Tibial nerve (tissue), 4 donors: ENCODE data around the gene HNRNPF. TPM values are rescaled to one million over a fixed set of nuclear protein-coding genes. Genes with fewer than 3 reads are reported as not detected.
"Not testable (repeated sequence)": the region's sequence is repeated elsewhere in the genome, so short reads cannot be mapped to it uniquely, and the experiment has no call there.

ENCODE experiments used
- DNase-seq, 2 donors: peaks; one replicate each; pipeline ENCODE4 v3.0.0-alpha.2; 2019; ENCODE audit warnings: low spot score in 2 of 2
- H3K27ac ChIP-seq, 4 donors: fragments of 200-600 bp; sonication (generic) in 3 of 4; one replicate each; pipeline ENCODE4 v1.5.1; 2017 to 2019; ENCODE audit warnings: mild to moderate bottlenecking in 1 of 4
- H3K27me3 ChIP-seq, 2 donors: fragments of 200-600 bp; sonication (generic) in 1 of 2; one replicate each; pipeline versions ENCODE4 v1.5.1 to v1.6.0; 2017 to 2019
- H3K36me3 ChIP-seq, 3 donors: fragments of 200-600 bp; sonication (generic); one replicate each; pipeline ENCODE4 v1.5.1; 2018 to 2019
- H3K4me1 ChIP-seq, 4 donors: fragments of 200-600 bp; sonication (generic) in 3 of 4; one replicate each; pipeline ENCODE4 v1.5.1; 2017 to 2019
- H3K4me3 ChIP-seq, 4 donors: fragments of 200-600 bp; sonication (generic) in 3 of 4; one replicate each; pipeline ENCODE4 v1.5.1; 2017 to 2019; ENCODE audit warnings: mild to moderate bottlenecking in 1 of 4, moderate library complexity in 1 of 4
- H3K9me3 ChIP-seq, 4 donors: fragments of 200-600 bp; sonication (generic) in 3 of 4; one replicate each; pipeline ENCODE4 v1.5.1; 2017 to 2019
- EP300 ChIP-seq, 2 donors: sonication (generic); formaldehyde crosslinking; IDR thresholded peaks; one replicate each; pipeline ENCODE4 v1.6.1; 2017; ENCODE audit warnings: antibody characterized with exemption in 2 of 2, mild to moderate bottlenecking in 1 of 2
- POLR2A ChIP-seq, 2 donors: fragments of 450-650 bp; IDR thresholded peaks; one replicate each; pipeline ENCODE4 v1.6.1; 2017; ENCODE audit warnings: antibody characterized with exemption in 2 of 2, mild to moderate bottlenecking in 2 of 2, moderate library complexity in 2 of 2
- WGBS, 2 donors: methylation state at CpG; one replicate each; pipeline ENCODE4 v1.1.5; 2018; 5-methylcytosine and 5-hydroxymethylcytosine counted together
- total RNA-seq, 4 donors: library from RNA; depleted of rRNA; stranded (reverse); fragments of >200 nt; gene quantifications; one replicate each; pipeline ENCODE4 v1.1.0, GENCODE V29; 2016
- TF ChIP-seq, protein P1 (sequence below), 5 experiments: fragments of 200-600 bp in 3 of 5; fragments of 450-650 bp in 2 of 5; sonication (generic) in 3 of 5; IDR thresholded peaks; one replicate each; pipeline ENCODE4 v1.5.1; 2016 to 2019; ENCODE audit warnings: antibody characterized with exemption in 5 of 5, mild to moderate bottlenecking in 3 of 5, moderate library complexity in 2 of 5

Gene HNRNPF
- total RNA-seq, 4 donors from 2014 or later: 112 to 136 (median 134) TPM

DNA sequence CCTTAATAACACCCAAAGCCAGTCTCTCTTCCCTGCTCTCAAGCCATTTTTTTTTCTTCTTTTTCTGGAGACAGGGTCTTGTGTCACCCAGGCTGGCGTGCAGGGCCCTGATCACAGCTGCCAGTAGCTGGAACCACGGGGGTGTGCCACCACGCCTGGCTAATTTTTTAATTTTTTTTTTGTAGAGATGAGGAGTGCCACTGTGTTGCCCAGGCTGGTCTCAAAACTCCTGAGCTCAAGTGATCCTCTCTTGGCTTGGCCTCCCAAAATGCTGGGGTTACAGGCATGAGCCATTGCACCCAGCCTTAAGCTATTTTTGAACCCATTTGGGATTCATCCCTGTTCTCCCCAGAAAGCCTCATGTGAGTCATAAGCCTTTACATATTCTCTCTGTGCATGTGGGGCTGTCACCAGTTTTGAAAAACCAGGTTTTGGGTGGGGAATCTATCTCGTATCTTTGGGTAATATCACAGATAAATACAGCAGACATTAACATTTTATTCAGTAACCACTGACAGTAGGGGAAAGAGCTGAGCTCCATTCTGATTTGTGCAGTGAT, 43.4 kb upstream of the HNRNPF start:
- Histone ChIP-seq H3K4me1 (peaks cover 0 to 20% (median 11%) of the 10 kb centered on the region in 4 donors), H3K9me3 (no peaks in the 10 kb centered on the region), H3K4me3 (no peak overlapping the region), H3K36me3 (no peaks in the 10 kb centered on the region), H3K27me3 (no peaks in the 10 kb centered on the region), H3K27ac (peak overlapping the region in 1 of 4 donors; percentile 29)
- TF ChIP-seq POLR2A (IDR thresholded peaks at IDR 0.05): no peak
- no peak for TF ChIP-seq EP300 (IDR thresholded peaks at IDR 0.05)
- TF ChIP-seq, protein P1, sequence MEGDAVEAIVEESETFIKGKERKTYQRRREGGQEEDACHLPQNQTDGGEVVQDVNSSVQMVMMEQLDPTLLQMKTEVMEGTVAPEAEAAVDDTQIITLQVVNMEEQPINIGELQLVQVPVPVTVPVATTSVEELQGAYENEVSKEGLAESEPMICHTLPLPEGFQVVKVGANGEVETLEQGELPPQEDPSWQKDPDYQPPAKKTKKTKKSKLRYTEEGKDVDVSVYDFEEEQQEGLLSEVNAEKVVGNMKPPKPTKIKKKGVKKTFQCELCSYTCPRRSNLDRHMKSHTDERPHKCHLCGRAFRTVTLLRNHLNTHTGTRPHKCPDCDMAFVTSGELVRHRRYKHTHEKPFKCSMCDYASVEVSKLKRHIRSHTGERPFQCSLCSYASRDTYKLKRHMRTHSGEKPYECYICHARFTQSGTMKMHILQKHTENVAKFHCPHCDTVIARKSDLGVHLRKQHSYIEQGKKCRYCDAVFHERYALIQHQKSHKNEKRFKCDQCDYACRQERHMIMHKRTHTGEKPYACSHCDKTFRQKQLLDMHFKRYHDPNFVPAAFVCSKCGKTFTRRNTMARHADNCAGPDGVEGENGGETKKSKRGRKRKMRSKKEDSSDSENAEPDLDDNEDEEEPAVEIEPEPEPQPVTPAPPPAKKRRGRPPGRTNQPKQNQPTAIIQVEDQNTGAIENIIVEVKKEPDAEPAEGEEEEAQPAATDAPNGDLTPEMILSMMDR (IDR thresholded peaks at IDR 0.05): no peak
- 76 to 84% methylated on average over 4 of the region's 4 CpGs for WGBS, 2 donors
- no peak for DNase-seq

DNA sequence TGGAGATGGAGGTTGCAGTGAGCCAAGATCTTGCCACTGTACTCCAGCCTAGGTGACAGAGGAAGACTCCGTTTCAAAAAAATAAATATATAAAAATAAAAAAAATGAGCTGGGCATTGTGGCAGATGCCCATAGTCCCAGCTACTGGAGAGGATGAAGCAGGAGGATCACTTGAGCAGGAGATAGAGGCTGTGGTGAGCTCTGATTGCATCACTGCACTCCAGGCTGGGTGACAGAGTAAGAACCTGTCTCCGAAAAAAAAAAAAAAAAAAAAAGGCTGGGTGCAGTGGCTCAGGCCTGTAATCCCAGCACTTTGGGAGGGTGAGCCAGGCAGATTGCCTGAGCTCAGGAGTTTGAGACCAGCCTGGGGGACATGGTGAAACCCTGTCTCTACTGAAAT, 39.8 kb upstream of the HNRNPF start:
- no peaks in the 10 kb centered on the region for H3K9me3 ChIP-seq
- no peak overlapping the region for H3K4me3 ChIP-seq
- peaks cover 0 to 10% (median 0%) of the 10 kb centered on the region in 3 donors for H3K36me3 ChIP-seq
- WGBS, 2 donors: 87 to 95% methylated on average over 2 of the region's 2 CpGs
- no peak for DNase-seq
- H3K4me1 ChIP-seq: no peaks in the 10 kb centered on the region
- H3K27ac ChIP-seq: no peak overlapping the region
- no peaks in the 10 kb centered on the region for H3K27me3 ChIP-seq
- TF ChIP-seq EP300 (IDR thresholded peaks at IDR 0.05) (no peak), POLR2A (IDR thresholded peaks at IDR 0.05) (no peak)
- TF ChIP-seq, protein P1 (IDR thresholded peaks at IDR 0.05): no peak

DNA sequence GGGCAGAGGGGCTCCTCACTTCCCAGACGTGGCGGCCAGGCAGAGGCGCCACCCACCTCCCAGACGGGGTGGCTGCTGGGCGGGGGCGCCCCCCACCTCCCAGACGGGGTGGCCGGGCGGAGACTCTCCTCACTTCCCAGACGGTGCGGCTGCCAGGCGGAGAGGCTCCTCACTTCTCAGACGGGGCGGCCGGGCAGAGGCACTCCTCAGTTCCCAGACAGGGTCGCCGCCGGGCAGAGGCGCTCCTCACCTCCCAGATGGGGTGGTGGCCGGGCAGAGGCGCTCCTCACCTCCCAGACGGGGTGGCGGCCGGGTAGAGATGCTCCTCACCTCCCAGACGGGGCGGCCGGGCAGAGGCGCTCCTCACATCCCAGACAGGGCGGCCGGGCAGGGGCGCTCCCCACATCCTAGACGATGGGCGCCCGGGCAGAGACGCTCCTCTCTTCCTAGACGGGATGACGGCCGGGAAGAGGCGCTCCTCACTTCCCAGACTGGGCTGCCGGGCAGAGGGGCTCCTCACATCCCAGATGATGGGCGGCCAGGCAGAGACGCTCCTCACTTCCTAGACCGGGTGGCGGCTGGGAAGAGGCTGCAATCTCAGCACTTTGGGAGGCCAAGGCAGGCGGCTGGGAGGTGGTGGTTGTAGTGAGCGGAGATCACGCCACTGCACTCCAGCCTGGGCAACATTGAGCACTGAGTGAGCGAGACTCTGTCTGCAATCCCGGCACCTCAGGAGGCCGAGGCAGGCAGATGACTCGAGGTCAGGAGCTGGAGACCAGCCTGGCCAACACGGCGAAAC, 37.4 kb upstream of the HNRNPF start:
- H3K4me1 ChIP-seq, H3K36me3 ChIP-seq, H3K27me3 ChIP-seq, H3K9me3 ChIP-seq, H3K27ac ChIP-seq, DNase-seq, H3K4me3 ChIP-seq: not testable (repeated sequence)
- 95 to 98% methylated on average over 34 to 53 of the region's 53 CpGs for WGBS, 2 donors

DNA sequence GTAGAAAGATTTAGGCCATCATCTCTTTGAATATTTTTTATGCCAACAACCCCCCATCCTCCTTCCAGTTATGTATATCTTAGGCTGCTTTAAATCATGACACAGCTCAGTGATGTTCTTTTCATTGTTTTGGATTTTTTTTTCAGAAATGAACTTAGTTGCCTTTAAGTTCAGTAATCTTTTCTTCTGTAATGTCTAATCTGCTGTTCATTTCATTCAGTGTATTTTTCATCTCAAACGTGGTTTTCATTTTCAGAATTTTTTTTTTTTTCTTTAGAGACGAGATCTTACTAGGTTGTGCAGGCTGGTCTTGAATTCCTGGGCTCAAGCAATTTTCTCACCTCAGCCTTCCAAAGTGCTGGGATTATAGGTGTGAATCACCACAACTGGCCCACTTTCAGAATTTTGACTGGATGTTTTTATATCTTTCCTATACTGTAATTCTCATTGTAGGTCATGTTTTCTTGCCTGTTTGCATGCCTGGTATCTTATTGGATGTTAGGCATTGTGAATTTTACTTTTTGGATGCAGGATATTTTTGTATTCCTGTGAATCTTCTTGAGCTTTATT, 36.0 kb upstream of the HNRNPF start:
- Histone ChIP-seq H3K27me3 (no peaks in the 10 kb centered on the region), H3K27ac (no peak overlapping the region), H3K4me3 (no peak overlapping the region), H3K36me3 (peaks cover 0 to 10% (median 0%) of the 10 kb centered on the region in 3 donors), H3K9me3 (no peaks in the 10 kb centered on the region), H3K4me1 (no peaks in the 10 kb centered on the region)
- DNase-seq: no peak
- TF ChIP-seq, protein P1 (IDR thresholded peaks at IDR 0.05): no peak
- no peak for TF ChIP-seq EP300 (IDR thresholded peaks at IDR 0.05)
- TF ChIP-seq POLR2A (IDR thresholded peaks at IDR 0.05): no peak
- 84 to 90% methylated on average over 2 of the region's 2 CpGs for WGBS, 2 donors

DNA sequence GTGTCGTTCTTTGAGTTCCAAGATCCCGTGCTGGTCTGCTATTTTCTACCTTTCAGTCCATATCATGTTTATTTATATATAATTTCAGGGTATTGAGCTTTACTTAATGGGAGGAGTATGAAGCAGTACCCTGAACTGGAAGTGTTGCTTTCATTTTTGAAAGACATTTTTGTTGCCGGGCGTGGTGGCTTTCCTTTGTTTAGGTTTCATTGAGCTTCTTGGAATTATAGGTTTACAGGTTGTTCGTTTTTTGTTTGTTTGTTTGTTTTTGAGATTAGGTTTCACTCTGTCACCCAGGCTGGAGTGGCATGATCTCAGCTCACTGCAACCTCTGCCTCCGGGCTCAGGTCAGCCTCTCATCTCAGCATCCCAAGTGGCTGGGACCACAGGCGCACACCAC, 35.3 kb upstream of the HNRNPF start:
- Histone ChIP-seq H3K27ac (no peak overlapping the region), H3K9me3 (no peaks in the 10 kb centered on the region), H3K4me3 (no peak overlapping the region), H3K27me3 (no peaks in the 10 kb centered on the region), H3K36me3 (peaks cover 0 to 10% (median 0%) of the 10 kb centered on the region in 3 donors), H3K4me1 (no peaks in the 10 kb centered on the region)
- 88 to 89% methylated on average over 7 of the region's 7 CpGs for WGBS, 2 donors
- no peak for DNase-seq
- TF ChIP-seq, protein P1 (IDR thresholded peaks at IDR 0.05): no peak
- TF ChIP-seq POLR2A (IDR thresholded peaks at IDR 0.05) (no peak), EP300 (IDR thresholded peaks at IDR 0.05) (no peak)
